ENCODE data around the gene FAM236B.
"Not testable (repeated sequence)": the region's sequence is repeated elsewhere in the genome, so short reads cannot be mapped to it uniquely, and the experiment has no call there.

The FAM236B gene

GRCh38 chrX:72782560-72782959 is at the start of gene FAM236B:
Gene FAM236B (minus strand): TSS chrX:72782660. CDS start chrX:72782560, 100 bp downstream.
- not testable (repeated sequence) for DNase-seq

- not testable (repeated sequence) for DNase-seq
Measured at GRCh38 chrX:72830701-72831100, 48.2 kb upstream of the FAM236B start.

- DNase-seq = not testable (repeated sequence)
Measured at GRCh38 chrX:72808110-72808509, 25.6 kb upstream of the FAM236B start, which contains the start of gene FAM236D. Gene FAM236D (minus strand): TSS chrX:72808210. CDS start chrX:72808110, 100 bp downstream.

- not testable (repeated sequence) for DNase-seq
Measured at GRCh38 chrX:72790390-72790789, 7.9 kb upstream of the FAM236B start.

GRCh38 chrX:72788142-72788541 is 5.7 kb upstream of the FAM236B start:
- not testable (repeated sequence) for DNase-seq

- DNase-seq = not testable (repeated sequence)
Measured at GRCh38 chrX:72783964-72784363, 1.5 kb upstream of the FAM236B start.

GRCh38 chrX:72783365-72783936 is 991 bp upstream of the FAM236B start:
- DNase-seq = not testable (repeated sequence)

- not testable (repeated sequence) for DNase-seq
Measured at GRCh38 chrX:72778146-72778545, 4.3 kb downstream of the FAM236B start.

- not testable (repeated sequence) for DNase-seq
Measured at GRCh38 chrX:72777467-72777790, 5.0 kb downstream of the FAM236B start.

- DNase-seq = not testable (repeated sequence)
Measured at GRCh38 chrX:72776653-72777466, 5.6 kb downstream of the FAM236B start, which contains the start of gene DMRTC1B. Gene DMRTC1B (plus strand): TSS chrX:72776890. CDS start chrX:72845136, 68,246 bp downstream.

- DNase-seq = not testable (repeated sequence)
Measured at GRCh38 chrX:72760454-72760853, 22.0 kb downstream of the FAM236B start.

- not testable (repeated sequence) for DNase-seq
Measured at GRCh38 chrX:72748545-72748944, 33.9 kb downstream of the FAM236B start.

GRCh38 chrX:72745546-72745945 is 36.9 kb downstream of the FAM236B start:
- not testable (repeated sequence) for DNase-seq

GRCh38 chrX:72735561-72735960 is 46.9 kb downstream of the FAM236B start:
- no peak for DNase-seq

- not testable (repeated sequence) for DNase-seq
Measured at GRCh38 chrX:72733636-72734035, 48.8 kb downstream of the FAM236B start.
